ENCODE measurements around the gene PRKN. TPM values are rescaled to one million over a fixed set of nuclear protein-coding genes. Genes with fewer than 3 reads are reported as not detected.

The PRKN gene
- total RNA-seq, 4 donors from 2014 or later = 6.3 to 11.9 (median 9.5) TPM

DNA sequence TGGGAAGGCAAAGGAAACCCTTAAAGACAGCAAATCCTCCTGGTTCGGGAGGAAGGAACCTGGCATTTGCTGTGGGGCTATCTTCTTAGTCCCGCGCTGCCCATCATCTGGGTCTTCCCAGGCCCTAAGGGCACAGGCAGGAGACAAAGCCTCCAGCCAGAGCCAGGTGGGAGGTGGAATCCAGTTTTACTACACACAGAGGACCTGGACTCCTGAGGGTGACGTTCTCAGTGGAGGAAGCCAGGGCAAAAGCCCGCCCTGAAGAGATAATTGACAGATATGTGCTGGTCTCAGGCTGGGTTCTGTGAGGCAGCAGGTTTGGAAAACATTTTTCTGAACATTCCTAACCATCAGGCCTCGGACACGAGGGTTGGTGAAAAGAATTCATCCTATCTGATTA lies 1365.3 kb downstream of the PRKN start:
- DNase-seq (ENCODE audit: low spot score in 2 of 2) = no peak
- WGBS, 2 donors = 96 to 99% methylated on average over 7 of the region's 7 CpGs
- no peak overlapping the region for H3K4me3 ChIP-seq (ENCODE audit: low read depth, poor library complexity, severe bottlenecking)
- intact Hi-C loops (cut with DNase I; ENCODE audit: low total_unique reads) = loop anchor here (10.0 kb wide), 1 partner anchor 227 kb away; no protein-coding TSS in a partner anchor
- no peak for TF ChIP-seq POLR2A (IDR thresholded peaks at IDR 0.05)
- TF ChIP-seq, protein P1, sequence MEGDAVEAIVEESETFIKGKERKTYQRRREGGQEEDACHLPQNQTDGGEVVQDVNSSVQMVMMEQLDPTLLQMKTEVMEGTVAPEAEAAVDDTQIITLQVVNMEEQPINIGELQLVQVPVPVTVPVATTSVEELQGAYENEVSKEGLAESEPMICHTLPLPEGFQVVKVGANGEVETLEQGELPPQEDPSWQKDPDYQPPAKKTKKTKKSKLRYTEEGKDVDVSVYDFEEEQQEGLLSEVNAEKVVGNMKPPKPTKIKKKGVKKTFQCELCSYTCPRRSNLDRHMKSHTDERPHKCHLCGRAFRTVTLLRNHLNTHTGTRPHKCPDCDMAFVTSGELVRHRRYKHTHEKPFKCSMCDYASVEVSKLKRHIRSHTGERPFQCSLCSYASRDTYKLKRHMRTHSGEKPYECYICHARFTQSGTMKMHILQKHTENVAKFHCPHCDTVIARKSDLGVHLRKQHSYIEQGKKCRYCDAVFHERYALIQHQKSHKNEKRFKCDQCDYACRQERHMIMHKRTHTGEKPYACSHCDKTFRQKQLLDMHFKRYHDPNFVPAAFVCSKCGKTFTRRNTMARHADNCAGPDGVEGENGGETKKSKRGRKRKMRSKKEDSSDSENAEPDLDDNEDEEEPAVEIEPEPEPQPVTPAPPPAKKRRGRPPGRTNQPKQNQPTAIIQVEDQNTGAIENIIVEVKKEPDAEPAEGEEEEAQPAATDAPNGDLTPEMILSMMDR (IDR thresholded peaks at IDR 0.05) = no peak

DNA sequence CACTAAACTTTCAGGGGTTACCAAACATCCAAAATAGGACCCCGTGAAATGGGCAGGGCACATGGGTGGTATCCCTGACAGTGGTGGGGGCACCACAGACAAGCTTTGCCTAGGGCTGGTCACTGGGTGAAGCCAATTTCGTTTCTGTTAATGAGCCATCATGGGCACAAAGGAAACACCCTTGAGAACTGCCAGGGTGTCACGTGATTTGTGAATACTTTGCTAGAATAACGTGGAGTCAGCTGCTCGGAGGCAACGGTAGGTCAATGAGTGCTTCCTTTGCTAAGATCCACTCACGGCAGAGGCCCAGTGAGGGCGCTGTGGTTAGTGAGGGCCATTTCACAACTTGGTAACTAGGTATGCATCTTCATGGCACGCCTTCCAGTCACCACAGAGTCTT lies 1366.0 kb downstream of the PRKN start:
- intact Hi-C loops (cut with DNase I; ENCODE audit: low total_unique reads) = loop anchor here (10.0 kb wide), 1 partner anchor 227 kb away; no protein-coding TSS in a partner anchor
- TF ChIP-seq, protein P1 (IDR thresholded peaks at IDR 0.05) = no peak
- no peak for TF ChIP-seq POLR2A (IDR thresholded peaks at IDR 0.05)

DNA sequence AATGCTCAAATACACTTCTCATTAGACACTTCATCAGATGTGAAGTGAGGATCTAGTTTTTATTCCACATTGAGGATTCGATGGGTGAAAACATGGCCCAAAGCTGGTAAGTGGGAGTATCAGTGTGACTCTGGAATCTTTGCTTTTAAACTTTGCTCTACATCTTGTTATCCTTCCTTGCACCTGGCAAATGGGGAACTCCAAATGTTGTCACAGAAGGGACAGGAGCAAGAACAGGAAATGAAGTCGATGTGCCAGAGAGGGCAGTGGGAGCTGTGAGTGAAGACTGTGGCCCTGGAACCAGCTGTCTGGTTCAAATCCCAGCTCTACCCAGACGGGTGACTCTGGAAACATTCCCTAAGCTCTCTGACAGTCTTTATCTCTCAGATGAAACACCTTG lies 1367.0 kb downstream of the PRKN start:
- DNase-seq (ENCODE audit: low spot score in 2 of 2) = no peak
- no peak for TF ChIP-seq POLR2A (IDR thresholded peaks at IDR 0.05)
- TF ChIP-seq, protein P1 (IDR thresholded peaks at IDR 0.05) = no peak
- H3K4me3 ChIP-seq (ENCODE audit: low read depth, poor library complexity, severe bottlenecking) = no peak overlapping the region
- intact Hi-C loops (cut with DNase I; ENCODE audit: low total_unique reads) = loop anchor here (10.0 kb wide), 1 partner anchor 226 kb away; no protein-coding TSS in a partner anchor
- 80% methylated on average over 3 of the region's 3 CpGs for WGBS, 2 donors

More for the DNA sequence above, 1366.0 kb downstream of the PRKN start:
- 87 to 88% methylated on average over 9 of the region's 9 CpGs for WGBS, 2 donors
- no peak for DNase-seq (ENCODE audit: low spot score in 2 of 2)
- H3K4me3 ChIP-seq (ENCODE audit: low read depth, poor library complexity, severe bottlenecking) = no peak overlapping the region

DNA sequence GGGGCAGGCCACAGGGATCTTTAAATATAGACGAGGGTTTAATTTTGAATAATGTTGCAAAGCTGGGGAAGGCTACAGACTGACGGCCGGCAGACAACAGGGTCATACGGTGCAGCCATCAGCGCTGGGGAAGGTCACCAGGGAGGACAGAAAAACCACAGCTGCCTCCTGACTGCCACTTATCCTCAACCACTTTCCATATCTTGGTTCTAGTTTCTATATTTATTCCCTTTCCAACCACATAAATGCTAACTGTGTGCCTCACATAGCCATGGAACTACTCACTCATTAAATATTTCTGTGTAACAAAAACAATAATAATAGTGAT lies 1368.0 kb downstream of the PRKN start:
- WGBS, 2 donors = 76 to 80% methylated on average over 5 of the region's 5 CpGs
- TF ChIP-seq, protein P1 (IDR thresholded peaks at IDR 0.05) = no peak
- TF ChIP-seq POLR2A (IDR thresholded peaks at IDR 0.05) = no peak
- intact Hi-C loops (cut with DNase I; ENCODE audit: low total_unique reads) = no loop called here
- H3K4me3 ChIP-seq (ENCODE audit: low read depth, poor library complexity, severe bottlenecking) = no peak overlapping the region
- DNase-seq (ENCODE audit: low spot score in 2 of 2) = no peak

DNA sequence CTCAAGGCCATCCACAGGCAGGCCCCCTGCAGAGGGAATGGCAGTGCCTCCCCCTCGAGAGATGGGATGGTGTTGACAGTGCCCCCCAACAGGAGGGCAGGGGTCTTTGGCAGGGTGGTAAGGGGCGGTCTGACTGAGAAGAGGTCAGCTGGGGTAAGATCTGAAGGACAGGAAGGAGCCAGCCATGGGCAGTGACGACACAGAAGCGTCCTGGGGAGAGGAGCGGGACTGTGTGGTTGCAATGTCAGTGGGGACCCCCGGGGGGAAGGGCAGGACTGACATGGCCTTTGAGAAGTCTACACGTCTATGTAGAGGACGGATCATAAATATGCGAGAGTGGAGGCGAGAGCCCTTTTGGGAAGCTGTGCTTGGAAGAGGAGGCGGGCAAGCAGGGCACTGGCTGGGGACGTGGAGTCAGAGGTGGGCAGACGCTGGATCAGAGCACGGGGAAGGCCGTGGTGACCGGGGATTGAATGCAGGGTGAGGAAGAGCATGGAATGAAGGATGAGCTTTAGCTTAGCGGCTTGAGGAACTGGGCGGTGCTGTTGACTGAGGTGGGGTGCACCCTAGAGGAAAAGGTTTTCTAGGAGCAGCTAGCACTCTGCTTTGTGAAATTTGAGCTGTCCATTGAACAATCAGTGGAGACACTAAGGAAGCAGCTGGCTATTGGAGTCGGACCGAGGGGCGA lies 1371.3 kb downstream of the PRKN start:
- WGBS, 2 donors = 85 to 91% methylated on average over 21 of the region's 21 CpGs
- no peak for DNase-seq (ENCODE audit: low spot score in 2 of 2)
- TF ChIP-seq POLR2A (IDR thresholded peaks at IDR 0.05) = no peak
- TF ChIP-seq, protein P1 (IDR thresholded peaks at IDR 0.05) = no peak
- intact Hi-C loops (cut with DNase I; ENCODE audit: low total_unique reads) = no loop called here
- no peak overlapping the region for H3K4me3 ChIP-seq (ENCODE audit: low read depth, poor library complexity, severe bottlenecking)

DNA sequence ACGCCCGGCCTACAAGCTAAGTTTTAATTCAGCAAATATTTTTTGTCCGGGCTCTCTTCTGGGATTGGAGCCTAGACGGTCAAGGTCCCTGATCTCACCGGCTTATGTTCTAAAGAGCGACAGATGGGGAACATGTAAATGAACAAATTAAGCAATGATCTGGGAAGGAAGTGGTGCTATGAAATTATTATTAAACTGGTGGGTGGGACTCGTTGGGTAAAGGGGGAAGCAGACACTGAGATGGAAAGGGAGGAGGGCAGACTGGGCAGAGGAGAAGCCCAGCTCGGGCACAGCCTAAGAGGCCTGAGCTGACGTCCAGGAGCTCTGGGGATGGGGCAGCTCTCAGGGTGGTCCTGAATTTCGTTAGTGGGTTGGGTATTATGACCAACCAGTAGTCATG lies 1371.9 kb downstream of the PRKN start:
- DNase-seq (ENCODE audit: low spot score in 2 of 2) = no peak
- intact Hi-C loops (cut with DNase I; ENCODE audit: low total_unique reads) = no loop called here
- H3K4me3 ChIP-seq (ENCODE audit: low read depth, poor library complexity, severe bottlenecking) = no peak overlapping the region
- TF ChIP-seq, protein P1 (IDR thresholded peaks at IDR 0.05) = no peak
- no peak for TF ChIP-seq POLR2A (IDR thresholded peaks at IDR 0.05)
- WGBS, 2 donors = 82 to 88% methylated on average over 10 of the region's 10 CpGs
